Measurements from ENCODE around the gene SLC6A18. TPM values are rescaled to one million over a fixed set of nuclear protein-coding genes. Genes with fewer than 3 reads are reported as not detected.

The SLC6A18 gene
- not detected for total RNA-seq
- long read RNA-seq: 0 reads

GRCh38 chr5:1225081-1225480 lies at the start of gene SLC6A18:
SLC6A18 (plus strand) TSS chr5:1225381; CDS start chr5:1225478, 97 bp downstream.
- intact Hi-C loops (cut with DNase I): no loop called here
- DNase-seq: no peak
- no peak for ATAC-seq (ENCODE audit: poor library complexity)

GRCh38 chr5:1175801-1176472 lies 49.2 kb upstream of the SLC6A18 start:
- DNase-seq (peak; percentile 24), ATAC-seq (ENCODE audit: poor library complexity) (no peak)
- intact Hi-C loops (cut with DNase I): no loop called here

GRCh38 chr5:1176473-1177391 lies 48.4 kb upstream of the SLC6A18 start:
- intact Hi-C loops (cut with DNase I): no loop called here
- peak; percentile 33 for DNase-seq
- no peak for ATAC-seq (ENCODE audit: poor library complexity)

GRCh38 chr5:1177826-1178528 lies 47.2 kb upstream of the SLC6A18 start:
- intact Hi-C loops (cut with DNase I): no loop called here
- DNase-seq (peak; percentile 40), ATAC-seq (ENCODE audit: poor library complexity) (no peak)

- peak; percentile 36 for DNase-seq
- ATAC-seq (ENCODE audit: poor library complexity): no peak
- intact Hi-C loops (cut with DNase I): no loop called here
Observed at GRCh38 chr5:1178529-1179382, 46.4 kb upstream of the SLC6A18 start.

- DNase-seq (peak; percentile 29), ATAC-seq (ENCODE audit: poor library complexity) (no peak)
- intact Hi-C loops (cut with DNase I): no loop called here
Observed at GRCh38 chr5:1179383-1179715, 45.8 kb upstream of the SLC6A18 start.

GRCh38 chr5:1180096-1180495 lies 45.1 kb upstream of the SLC6A18 start:
- intact Hi-C loops (cut with DNase I): no loop called here
- DNase-seq (peak; percentile 32), ATAC-seq (ENCODE audit: poor library complexity) (no peak)

GRCh38 chr5:1180841-1181271 lies 44.3 kb upstream of the SLC6A18 start:
- no peak for ATAC-seq (ENCODE audit: poor library complexity)
- intact Hi-C loops (cut with DNase I): no loop called here
- peak; percentile 36 for DNase-seq

GRCh38 chr5:1181451-1182359 lies 43.5 kb upstream of the SLC6A18 start:
- intact Hi-C loops (cut with DNase I): no loop called here
- no peak for ATAC-seq (ENCODE audit: poor library complexity)
- peak; percentile 37 for DNase-seq

GRCh38 chr5:1182360-1182632 lies 42.9 kb upstream of the SLC6A18 start:
- intact Hi-C loops (cut with DNase I): no loop called here
- DNase-seq: peak; percentile 20
- ATAC-seq (ENCODE audit: poor library complexity): no peak

- intact Hi-C loops (cut with DNase I): no loop called here
- ATAC-seq (ENCODE audit: poor library complexity) (peak; percentile 63), DNase-seq (peak; percentile 30)
Observed at GRCh38 chr5:1182633-1183423, 42.4 kb upstream of the SLC6A18 start.

- intact Hi-C loops (cut with DNase I): no loop called here
- peak; percentile 38 for DNase-seq
- peak; percentile 3 for ATAC-seq (ENCODE audit: poor library complexity)
Observed at GRCh38 chr5:1183424-1184162, 41.6 kb upstream of the SLC6A18 start.

GRCh38 chr5:1184163-1184470 lies 41.1 kb upstream of the SLC6A18 start:
- DNase-seq (no peak), ATAC-seq (ENCODE audit: poor library complexity) (no peak)
- intact Hi-C loops (cut with DNase I): no loop called here

GRCh38 chr5:1184481-1184880 lies 40.7 kb upstream of the SLC6A18 start:
- ATAC-seq (ENCODE audit: poor library complexity) (no peak), DNase-seq (peak; percentile 16)
- intact Hi-C loops (cut with DNase I): no loop called here

- no peak for ATAC-seq (ENCODE audit: poor library complexity)
- no peak for DNase-seq
Observed at GRCh38 chr5:1185038-1185627, 40.0 kb upstream of the SLC6A18 start.

GRCh38 chr5:1185629-1186350 lies 39.4 kb upstream of the SLC6A18 start:
- ATAC-seq (ENCODE audit: poor library complexity): peak; percentile 51
- peak; percentile 47 for DNase-seq
- intact Hi-C loops (cut with DNase I): no loop called here

More at GRCh38 chr5:1185038-1185627, 40.0 kb upstream of the SLC6A18 start:
- intact Hi-C loops (cut with DNase I): no loop called here

All from Right ventricle myocardium superior (tissue), 1 donor.